Measurements from ENCODE around the gene IFITM2.

IFITM2 gene

DNA sequence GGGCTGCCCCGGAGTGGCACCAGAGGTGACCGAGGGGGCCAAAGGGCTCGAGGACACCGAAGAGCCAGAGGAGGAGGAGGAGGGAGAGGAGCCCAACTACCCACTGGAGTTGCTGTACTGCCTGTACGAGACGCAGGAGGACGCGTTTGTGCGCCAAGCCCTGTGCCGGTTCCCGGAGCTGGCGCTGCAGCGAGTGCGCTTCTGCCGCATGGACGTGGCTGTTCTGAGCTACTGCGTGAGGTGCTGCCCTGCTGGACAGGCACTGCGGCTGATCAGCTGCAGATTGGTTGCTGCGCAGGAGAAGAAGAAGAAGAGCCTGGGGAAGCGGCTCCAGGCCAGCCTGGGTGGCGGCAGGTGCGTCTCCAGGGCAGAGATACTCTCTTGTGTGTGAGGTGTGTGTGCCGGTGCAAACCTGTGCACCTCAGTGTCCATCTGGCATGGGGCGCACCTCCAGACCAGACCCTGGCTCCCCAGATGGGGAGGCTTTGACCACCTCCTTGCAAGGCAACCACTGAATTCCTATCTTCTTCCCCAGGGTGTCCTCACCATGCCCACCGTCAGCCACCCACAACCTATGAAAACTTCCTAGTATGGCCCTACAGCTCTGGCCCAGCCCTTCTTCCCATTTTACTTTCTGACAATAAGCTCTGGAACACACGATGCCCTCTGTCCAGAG lies 26.0 kb upstream of the IFITM2 start:
- DNase-seq: no peak

DNA sequence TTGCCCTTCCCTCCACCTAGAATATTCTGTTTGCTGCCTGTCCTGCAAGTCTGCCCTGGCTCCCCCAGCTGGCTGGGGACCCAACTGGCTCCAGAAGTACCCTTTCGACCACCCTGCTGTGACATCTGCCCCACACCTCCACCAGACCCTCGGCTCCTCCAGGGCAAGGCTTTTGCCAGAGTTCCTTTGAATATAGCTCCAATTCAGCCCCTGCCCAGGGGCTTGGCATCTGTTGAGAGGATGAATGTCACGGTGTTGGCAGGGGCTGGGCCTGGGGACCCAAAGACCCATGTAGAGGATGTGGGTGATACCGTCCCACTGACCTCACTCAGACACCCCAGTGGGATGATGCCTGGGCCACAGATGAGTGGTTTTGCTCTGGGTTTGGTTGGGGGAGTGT lies 25.4 kb upstream of the IFITM2 start:
- no peak for DNase-seq

DNA sequence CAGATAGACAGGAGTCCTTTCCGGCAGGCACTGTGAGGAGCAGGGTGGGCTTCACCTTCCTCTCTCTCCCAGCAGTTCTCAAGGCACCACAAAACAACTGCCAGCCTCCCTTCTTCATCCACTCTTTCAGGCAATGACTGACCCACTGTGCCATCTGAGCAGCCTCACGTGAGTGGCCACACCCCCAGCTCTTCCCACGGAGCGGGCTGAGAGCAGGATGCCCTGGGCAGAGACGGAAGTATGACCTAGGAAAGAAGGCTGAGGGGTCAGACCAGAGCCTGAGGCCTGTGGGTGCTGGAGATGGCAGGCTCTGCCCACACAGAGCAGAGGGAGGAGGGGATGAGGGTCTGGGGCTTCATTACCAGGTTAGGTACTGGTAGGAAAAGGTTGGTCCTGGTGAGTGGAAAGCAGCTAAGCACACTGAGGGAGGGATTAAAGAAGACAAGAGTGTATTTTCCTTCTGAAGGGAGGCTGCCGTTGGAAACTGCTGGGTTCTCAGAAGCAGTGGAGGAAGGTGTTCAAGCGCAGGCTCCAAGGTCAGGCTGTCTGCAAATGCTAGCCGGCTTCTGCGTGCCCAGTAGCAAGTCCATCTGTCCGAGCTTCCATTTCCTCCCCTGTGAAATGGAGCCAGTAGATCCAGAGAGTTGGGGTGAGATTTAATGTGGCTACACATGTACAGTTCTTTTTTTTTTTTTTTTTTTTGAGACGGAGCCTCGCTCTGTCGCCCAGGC lies 24.8 kb upstream of the IFITM2 start:
- no peak for DNase-seq

DNA sequence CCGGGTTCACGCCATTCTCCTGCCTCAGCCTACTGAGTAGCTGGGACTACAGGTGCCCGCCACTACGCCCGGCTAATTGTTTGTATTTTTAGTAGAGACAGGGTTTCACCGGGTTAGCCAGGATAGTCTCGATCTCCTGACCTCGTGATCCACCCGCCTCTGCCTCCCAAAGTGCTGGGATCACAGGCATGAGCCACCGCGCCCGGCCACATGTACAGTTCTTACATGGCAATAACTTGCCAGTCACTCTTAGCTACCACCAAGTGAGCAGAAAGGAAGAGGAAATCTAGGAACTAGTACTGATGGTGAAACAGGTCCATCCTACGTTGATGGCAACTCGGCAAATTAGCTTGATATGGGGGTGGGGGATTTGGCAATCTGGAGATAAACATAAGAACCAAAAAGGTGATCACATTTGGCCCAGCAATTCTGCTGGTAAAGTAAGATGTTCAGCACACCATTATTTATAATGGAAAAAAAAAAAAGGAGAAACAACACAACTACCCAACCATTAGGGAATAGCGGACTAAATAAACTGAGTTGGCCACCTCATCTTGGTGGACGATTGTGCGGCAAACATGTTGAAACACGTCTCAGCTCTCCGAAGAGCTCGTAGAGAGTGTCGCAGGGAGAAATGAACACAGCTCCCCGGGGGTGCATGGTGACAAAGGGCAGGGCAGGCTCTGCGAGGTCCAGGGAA lies 24.1 kb upstream of the IFITM2 start:
- DNase-seq: no peak

DNA sequence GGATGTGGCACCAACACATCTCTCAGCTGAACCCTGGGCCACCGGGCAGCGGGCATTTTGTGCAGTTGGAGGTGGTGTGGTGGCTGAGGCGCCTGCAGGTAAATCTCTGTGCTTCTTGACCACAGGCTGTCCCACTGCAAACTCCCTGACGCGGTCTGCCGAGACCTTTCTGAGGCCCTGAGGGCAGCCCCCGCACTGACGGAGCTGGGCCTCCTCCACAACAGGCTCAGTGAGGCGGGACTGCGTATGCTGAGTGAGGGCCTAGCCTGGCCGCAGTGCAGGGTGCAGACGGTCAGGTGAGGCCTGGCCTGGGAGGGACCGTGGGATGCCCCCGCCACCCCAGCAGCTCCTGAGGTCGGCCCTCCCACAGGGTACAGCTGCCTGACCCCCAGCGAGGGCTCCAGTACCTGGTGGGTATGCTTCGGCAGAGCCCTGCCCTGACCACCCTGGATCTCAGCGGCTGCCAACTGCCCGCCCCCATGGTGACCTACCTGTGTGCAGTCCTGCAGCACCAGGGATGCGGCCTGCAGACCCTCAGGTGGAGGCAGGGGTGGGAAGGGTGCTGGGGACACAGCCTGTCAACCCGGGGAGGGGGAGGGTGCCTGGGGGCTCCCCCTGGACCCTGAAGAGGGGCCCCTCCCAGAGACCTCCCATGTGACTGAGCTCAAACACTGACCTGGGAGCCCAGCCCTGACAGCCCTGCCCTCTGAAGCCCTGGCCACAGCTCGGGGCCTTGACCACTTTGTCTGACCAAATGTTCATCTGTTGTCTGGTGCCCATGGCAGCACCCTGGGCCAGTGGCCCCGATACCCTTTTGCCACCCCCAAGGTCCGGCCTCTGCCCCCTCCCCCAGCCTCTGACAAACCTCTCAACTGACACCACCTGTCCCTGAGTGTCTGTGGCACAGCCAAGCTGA lies 23.3 kb upstream of the IFITM2 start:
- no peak for DNase-seq

DNA sequence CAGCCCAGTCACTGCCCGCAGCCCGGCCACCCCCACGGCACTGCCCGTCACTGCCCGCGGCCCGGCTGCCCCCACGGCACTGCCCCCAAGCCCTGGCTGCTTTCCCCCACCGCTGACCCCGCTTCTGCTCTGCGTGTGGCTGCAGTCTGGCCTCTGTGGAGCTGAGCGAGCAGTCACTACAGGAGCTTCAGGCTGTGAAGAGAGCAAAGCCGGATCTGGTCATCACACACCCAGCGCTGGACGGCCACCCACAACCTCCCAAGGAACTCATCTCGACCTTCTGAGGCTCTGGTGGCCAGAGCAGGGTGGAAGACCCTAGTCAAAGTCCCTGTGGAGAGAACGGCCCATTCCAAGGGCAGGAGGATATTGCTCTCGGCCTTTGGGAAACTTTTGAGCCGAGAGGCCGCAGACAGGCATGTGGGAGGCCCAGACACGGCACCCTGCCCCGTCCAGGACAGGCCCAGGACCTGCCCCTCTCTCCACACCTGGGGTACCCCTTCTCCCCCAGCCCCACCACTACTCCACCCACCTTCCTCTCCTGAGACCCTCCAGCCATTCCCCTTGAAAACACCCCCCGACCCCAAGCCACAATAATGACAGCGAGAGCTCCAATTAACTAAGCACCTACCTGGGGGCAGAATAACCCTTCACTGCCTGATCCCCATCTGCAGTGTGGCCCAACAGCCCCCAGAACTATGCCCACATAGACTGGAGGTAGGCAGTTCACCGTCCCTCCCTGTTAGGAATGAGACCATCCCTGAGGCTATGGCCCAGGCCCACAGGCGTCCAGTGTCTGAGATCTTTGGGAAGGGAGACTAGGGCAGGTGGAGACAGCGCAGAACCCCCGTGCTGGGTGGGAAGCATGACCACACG lies 22.4 kb upstream of the IFITM2 start:
- no peak for DNase-seq

DNA sequence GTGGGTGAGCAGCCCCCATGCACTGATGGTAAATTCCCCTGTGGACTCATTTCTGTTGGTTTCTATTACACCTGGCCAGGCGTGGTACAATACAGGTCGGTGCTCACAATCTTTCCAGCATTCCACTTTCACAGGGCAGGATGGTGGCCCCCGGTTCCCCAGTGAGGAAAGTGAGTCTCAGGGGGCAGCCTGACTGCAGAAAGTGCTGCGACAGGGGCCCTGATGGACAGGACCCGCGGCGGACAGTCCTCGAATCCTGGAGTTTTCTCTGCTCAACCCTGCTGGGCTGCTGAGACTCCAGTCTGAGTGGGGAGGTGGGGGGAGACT lies 21.8 kb upstream of the IFITM2 start:
- DNase-seq: no peak

DNA sequence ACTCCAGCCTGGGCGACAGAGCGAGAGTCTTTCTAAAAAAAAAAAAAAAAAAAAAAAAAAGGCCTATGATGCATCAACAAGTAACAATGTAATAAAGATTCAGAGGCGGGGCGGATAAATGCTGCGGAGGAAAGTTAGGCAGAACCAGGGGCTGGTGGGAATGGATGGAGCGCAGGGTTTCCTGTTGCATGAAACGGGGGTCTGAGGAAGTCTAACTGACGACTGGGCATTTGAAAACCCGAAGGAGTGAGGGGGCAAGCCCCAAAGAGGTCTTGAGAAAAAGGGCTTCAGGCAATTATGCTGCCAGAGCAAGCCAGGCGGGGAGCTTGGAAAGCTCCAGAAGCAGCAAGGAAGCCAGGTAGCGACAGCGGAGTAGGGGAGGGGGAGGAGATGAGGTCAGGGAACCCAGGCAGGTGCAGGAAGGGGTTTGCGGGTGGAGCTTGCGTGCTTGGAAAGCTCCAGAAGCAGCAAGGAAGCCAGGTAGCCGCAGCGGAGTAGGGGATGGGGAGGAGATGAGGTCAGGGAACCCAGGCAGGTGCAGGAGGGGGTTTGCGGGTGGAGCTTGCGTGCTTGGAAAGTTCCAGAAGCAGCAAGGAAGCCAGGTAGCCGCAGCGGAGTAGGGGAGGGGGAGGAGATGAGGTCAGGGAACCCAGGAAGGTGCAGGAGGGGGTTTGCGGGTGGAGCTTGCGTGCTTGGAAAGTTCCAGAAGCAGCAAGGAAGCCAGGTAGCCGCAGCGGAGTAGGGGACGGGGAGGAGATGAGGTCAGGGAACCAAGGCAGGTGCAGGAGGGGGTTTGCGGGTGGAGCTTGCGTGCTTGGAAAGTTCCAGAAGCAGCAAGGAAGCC lies 20.4 kb upstream of the IFITM2 start:
- peak; percentile 66 to 78 (median 70) for DNase-seq

DNA sequence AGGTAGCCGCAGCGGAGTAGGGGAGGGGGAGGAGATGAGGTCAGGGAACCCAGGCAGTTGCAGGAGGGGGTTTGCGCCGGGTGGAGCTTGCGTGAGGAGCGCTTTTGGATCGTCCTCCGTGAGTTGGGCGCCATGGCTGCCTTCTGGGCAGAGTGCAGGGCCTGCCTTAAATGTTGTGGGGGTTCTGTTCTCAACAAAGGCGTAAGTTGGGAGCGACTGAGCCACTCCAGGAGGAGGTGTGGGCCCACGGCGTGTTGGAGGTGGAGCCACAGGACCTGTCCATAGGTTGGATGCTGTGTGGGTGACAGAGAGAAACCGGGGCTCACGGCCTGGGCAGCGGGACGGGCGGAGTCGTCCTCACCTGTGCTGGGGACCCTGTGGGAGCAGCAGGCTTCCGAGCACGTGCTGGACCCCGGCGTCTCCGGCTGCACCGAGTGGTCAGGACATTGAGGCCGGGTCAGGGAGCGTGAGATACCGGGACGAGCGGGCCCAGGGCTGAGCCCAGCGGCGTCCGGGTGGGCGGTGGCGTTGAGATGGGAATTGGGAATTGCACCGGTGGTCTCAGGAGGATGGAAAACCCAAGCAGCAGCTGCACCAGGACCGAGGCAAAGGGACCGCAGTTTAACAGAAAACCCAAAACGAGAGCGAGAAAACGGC lies 19.7 kb upstream of the IFITM2 start:
- peak in 3 of 5 donors; percentile 17 to 61 (median 61) for DNase-seq

DNA sequence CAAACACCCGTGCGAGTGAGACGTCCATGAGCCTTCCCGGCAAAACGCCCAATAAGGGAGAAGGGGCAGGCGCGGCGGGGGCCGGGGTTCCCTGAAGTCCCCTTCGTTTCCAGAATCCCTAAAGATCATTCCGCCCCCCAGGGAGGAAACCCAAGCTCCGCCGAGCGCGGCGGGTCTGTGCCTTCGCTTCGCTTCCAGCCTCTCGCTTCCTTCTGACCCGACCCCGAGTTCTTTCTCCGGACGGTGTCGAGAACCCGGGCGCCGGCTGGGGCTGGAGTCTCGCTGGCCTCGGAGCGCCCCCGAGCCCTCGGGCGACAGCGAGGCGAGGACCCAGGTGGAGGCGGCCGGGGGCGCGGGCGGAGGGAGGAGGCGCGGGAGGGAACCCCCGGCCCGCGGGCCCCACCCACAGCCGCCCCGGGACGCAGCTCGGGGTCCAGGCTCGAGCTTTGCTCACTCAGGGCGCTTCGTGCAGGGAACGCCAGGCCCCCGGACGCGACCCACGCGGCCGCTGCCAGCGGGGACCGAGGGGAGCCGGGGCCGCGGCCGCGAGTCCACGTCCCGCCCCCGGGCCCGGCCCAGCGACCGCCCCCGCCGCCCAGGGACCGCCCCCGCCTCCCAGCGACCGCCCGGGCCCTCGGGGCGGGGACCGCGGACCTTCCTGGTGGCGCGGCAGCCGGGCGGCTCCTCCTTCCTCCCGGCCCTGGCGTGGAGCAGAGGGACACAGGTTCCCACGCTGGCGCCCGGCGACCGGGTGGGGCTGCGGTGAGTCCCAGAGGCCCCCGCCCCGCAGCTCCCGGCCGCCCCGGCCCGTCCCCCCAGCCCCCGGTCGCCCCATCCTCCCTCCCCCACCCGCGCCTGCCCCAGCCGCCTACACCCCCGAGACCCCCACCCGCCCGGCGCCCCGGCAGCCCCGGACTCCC lies 18.9 kb upstream of the IFITM2 start, which contains the start of gene PGGHG:
Gene PGGHG, plus strand, starts transcription at position 649 of the 920 bp plus-strand sequence. CDS start 691 bp downstream, outside the sequence.
- peak in 4 of 5 donors; percentile 41 to 69 (median 52) for DNase-seq

DNA sequence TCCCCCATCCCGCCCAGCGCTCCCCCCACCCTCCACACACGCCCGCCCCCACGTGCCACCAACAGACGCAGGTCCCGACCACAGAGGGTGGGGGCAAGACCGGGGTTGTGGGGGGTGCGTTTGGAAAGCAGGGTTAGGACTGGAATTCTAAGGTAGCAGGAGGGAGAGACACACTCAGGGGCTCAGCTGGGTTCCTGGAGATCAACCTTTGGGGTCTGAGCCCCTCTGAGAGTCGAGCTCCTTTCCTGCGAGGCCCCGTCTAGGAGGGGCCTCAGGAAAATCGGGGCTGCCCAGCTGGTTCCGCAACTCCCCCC lies 18.3 kb upstream of the IFITM2 start:
- peak in 1 of 5 donors; percentile 29 for DNase-seq

DNA sequence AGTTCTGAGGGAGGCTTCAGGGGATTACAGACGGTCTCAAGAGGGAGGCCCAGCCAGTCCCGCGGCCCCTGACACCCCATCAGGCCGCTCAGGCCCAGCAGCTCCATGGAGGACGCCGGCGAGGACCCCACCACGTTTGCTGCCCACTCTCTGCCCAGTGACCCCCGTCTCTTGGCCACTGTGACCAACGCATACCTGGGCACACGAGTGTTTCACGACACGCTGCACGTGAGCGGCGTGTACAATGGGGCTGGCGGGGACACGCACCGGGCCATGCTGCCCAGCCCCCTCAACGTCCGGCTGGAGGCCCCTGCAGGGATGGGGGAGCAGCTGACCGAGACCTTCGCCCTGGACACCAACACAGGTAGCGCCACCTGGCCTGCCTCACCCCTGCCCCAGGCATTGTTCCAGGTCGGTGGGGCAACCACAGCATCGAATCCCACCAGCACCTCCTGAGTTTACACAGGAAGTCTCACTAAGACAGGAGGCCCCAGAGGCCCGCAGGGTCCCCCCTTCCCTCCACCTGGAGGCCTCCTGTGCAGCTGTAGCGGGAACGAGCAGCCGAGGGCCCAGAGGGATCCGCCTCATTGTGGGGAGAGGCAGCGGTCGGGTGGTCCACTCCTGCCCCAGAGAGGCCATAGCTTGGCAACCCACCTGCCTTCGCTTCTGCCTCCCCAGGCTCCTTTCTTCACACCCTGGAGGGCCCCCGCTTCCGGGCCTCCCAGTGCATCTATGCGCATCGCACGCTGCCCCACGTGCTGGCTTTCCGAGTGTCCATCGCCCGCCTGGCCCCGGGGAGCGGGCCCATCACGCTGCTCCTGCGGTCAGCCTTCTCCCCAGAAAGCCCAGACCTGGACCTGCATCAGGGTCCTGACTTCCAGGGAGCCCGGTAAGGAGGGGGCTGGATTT lies 17.6 kb upstream of the IFITM2 start:
- peak in 1 of 5 donors; percentile 24 for DNase-seq

DNA sequence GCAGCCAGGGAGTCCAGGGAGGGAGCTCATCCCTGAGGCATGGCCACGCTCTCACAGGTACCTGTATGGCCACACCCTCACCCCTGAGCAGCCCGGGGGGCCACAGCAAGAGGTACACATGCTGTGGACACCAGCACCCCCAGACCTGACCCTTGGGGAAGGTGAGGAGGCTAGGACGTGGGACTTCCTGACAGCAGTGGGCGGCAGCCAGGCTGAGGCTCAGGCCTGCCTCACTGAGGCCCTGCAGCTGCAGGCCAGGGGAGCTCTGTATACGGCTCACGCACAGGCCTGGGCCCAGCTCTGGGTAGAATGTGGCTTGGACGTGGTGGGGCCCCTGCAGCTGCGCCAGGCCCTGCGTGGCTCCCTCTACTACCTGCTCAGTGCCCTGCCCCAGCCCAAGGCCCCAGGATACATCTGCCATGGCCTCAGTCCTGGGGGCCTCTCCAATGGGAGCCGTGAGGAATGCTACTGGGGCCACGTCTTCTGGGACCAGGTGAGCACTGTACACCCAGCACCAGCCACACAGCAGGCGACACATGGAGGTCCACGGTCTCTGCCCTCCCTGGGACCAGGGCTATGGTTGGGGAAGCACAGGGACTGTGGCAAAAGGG lies 16.9 kb upstream of the IFITM2 start:
- DNase-seq: peak in 1 of 5 donors; percentile 12

DNA sequence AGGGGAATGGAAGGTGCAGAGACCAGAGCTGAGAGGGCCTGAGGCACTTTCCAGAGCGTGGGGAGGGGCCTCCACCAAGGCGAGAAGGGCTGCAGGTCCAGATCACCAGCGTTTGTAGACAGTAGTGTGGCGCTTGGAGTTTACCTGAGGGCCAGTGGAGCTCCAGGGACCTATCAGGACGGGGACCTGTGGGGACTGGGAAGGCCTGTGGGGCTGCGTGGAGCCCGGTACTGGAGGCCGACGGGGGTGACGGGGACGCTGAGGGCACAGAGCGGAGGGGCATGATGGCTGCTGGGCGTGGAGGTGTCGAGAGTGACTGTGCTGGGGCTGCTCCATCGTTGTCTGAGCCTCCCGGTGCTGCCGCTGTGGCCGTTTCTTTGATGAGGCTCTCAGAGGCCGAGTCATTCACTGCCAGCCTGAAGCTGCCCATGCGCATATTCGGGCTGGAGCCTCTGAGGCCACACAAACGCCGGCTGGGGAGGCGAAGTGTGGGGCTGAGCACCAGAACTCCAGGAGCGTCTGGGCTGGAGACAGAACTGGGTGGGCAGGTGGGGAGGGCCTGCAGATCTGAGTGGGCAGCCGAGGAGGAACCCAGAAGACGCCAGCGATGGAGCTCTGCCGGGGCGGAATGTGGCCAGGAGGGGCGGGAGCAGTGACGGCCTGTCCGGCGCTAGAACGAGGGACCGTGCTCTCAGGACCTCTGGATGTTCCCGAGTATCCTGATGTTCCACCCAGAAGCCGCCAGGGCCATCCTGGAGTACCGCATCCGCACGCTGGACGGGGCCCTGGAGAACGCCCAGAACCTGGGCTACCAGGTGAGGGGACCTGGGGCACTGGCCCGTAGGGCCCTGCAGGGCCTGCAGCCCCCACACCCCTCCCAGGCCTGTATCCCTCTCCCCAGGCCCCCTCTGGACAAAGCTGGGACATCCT lies 16.1 kb upstream of the IFITM2 start:
- peak in 1 of 5 donors; percentile 11 for DNase-seq

DNA sequence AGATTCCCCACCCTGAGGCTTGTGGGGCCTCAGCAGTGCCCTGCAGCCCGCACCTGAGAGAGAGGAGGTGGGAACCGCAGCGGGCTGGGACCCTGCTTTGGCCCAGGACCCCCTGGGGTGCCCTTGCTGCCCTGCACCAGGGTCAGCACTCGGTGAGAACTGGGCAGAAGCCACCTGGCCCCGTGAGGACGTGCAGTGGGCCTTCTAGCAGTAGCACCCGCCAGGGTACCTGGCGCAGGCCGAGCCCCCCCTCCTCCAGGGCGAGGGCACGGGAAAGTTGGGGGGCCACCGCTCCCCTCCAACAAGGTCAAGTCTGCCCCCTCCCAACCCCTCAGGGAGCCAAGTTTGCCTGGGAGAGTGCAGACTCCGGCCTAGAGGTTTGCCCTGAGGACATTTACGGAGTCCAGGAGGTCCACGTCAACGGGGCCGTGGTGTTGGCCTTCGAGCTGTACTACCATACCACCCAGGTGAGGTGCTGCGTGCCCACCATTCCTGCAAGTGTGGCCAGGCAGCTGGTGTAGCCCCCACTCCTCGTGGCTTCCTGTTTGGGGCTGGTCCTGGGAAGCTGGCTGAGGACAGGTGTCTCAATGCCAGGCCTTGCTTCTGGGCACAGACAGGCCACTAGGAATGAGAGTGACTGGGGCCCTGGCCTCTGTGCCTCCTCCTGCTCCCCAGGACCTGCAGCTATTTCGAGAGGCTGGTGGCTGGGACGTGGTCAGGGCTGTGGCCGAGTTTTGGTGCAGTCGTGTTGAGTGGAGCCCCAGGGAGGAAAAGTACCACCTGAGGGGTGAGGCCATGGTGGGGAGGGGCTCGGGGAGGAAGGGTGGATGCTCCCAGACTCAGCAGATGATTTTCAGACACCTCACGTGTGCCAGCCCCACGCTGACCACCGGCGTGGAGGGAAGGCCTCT lies 15.2 kb upstream of the IFITM2 start:
- peak in 1 of 5 donors; percentile 10 for DNase-seq
